ENCODE measurements around the gene RLIM.
A peak's percentile ranks its signal among the peaks of the same experiment; 100 is the strongest.

Gene RLIM

GRCh38 chrX:74536152-74536831, 78.1 kb downstream of the RLIM start:
- TF ChIP-seq, protein P1, sequence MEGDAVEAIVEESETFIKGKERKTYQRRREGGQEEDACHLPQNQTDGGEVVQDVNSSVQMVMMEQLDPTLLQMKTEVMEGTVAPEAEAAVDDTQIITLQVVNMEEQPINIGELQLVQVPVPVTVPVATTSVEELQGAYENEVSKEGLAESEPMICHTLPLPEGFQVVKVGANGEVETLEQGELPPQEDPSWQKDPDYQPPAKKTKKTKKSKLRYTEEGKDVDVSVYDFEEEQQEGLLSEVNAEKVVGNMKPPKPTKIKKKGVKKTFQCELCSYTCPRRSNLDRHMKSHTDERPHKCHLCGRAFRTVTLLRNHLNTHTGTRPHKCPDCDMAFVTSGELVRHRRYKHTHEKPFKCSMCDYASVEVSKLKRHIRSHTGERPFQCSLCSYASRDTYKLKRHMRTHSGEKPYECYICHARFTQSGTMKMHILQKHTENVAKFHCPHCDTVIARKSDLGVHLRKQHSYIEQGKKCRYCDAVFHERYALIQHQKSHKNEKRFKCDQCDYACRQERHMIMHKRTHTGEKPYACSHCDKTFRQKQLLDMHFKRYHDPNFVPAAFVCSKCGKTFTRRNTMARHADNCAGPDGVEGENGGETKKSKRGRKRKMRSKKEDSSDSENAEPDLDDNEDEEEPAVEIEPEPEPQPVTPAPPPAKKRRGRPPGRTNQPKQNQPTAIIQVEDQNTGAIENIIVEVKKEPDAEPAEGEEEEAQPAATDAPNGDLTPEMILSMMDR (IDR thresholded peaks at IDR 0.05; ENCODE audit: low read depth, low read length), result peak; percentile 36; the same call in 1 of the 2 replicates
- H3K4me3 ChIP-seq (ENCODE audit: low read depth, low read length), result peak overlapping the region; percentile 54

DNA sequence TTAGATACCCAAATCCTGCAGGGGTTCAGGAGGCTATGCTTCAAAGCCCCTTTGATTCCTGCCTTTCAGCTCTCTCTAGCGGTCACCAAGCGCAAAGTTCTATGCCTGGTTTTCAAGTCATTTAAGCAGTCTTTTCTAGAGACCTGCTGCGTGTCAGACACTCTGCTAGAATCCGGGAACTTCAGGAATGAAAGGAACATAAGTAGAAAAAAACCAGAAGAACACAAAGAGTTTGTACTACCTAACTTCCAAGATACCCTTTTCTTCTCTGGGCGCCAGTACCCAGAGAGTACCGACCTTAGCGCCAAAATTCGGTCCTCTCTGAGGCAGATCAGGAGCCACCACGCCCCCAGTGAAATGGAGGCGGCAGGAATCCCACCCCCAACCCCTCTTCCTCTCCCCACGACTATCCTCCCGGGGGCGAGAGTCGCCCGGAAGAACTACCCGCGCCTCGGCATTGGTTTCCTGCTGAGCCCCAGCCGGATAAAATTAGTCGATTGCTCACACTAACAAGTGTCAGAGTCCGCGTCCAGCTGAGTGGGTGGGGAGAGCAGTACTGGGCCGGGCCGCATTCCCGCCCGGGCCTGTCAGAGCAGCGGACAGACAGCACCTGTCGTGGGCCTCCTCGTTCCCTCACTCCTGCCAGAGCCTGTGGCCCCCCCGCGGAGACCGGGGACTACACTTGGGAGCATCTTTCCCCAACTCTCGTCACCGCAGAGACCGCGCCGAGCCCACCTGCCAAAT, 78.8 kb downstream of the RLIM start:
- peak overlapping the region; percentile 54 for H3K4me3 ChIP-seq (ENCODE audit: low read depth, low read length)
- TF ChIP-seq, protein P1 (IDR thresholded peaks at IDR 0.05; ENCODE audit: low read depth, low read length), result 0 out of 2 replicates have a peak, but pooled peaks have one; percentile 32
